ENCODE measurements around the gene NAA35. TPM values are rescaled to one million over a fixed set of nuclear protein-coding genes. Genes with fewer than 3 reads are reported as not detected.

The NAA35 gene
- total and polyA plus RNA-seq, 2 donors (not counting 3 experiments of a cell fraction or from before 2014, with no cell fraction given) = 7.9 to 22.5 TPM

- CTCF ChIA-PET = no interaction called here
- Histone ChIP-seq H3K9me1 (replicated peaks; ENCODE audit: control insufficient read depth, extremely low read depth, insufficient read depth, low read length) (no peaks in the 10 kb centered on the region), H3K4me2 (ENCODE audit: insufficient read depth, low read length) (no peak overlapping the region), H3K79me2 (ENCODE audit: control insufficient read depth, insufficient read depth, low read length) (peaks cover 7% of the 10 kb centered on the region), H3K27ac (ENCODE audit: insufficient read depth, low read depth, low read length) (no peak overlapping the region), H2AFZ (ENCODE audit: low read depth, low read length) (no peak overlapping the region), H3K4me3 (replicated peaks in 1 of 3; ENCODE audit: insufficient read depth in 1 of 3, low read depth in 1 of 3, low read length in 3 of 3) (no peak overlapping the region), H3K9ac (replicated peaks; ENCODE audit: extremely low read depth, insufficient read depth, low read length) (no peak overlapping the region), H3K36me3 (ENCODE audit: control insufficient read depth in 2 of 2, extremely low read depth in 1 of 2, insufficient read depth in 2 of 2, low read length in 2 of 2) (peaks cover 3 to 6% of the 10 kb centered on the region in 2 experiments), H4K20me1 (replicated peaks; ENCODE audit: control insufficient read depth, extremely low read depth, insufficient read depth, low read length) (no peaks in the 10 kb centered on the region), H3K9me3 (replicated peaks; ENCODE audit: control insufficient read depth, insufficient read depth, low read length) (no peaks in the 10 kb centered on the region), H3K27me3 (ENCODE audit: control insufficient read depth in 2 of 2, insufficient read depth in 2 of 2, low read length in 2 of 2) (no peaks in the 10 kb centered on the region), H3K4me1 (ENCODE audit: control insufficient read depth, extremely low read depth, insufficient read depth, low read length) (no peaks in the 10 kb centered on the region)
- intact Hi-C loops (cut with micrococcal nuclease) (no loop called here), dilution Hi-C loops (cut with MboI; ENCODE audit: extremely low pct_ligation_motif_present, low sequenced_read_pairs) (no loop called here)
- no peak for FAIRE-seq
- POLR2A ChIA-PET = no interaction called here
- DNase-seq (ENCODE audit: low read depth, low spot score) = no peak
- no peak for TF ChIP-seq POLR2AphosphoS5 (IDR thresholded peaks at IDR 0.05; ENCODE audit: insufficient read depth, low read depth, low read length)
- no peak for TF ChIP-seq CTCF (IDR thresholded peaks at IDR 0.05; ENCODE audit: extremely low read depth in 1 of 2, insufficient read depth in 1 of 2, low read depth in 1 of 2, low read length in 2 of 2)
- no peak for TF ChIP-seq FOS (IDR thresholded peaks at IDR 0.05; ENCODE audit: borderline replicate concordance, insufficient read depth, low read length)
- TF ChIP-seq JUN (IDR thresholded peaks at IDR 0.05; ENCODE audit: borderline replicate concordance, insufficient read depth, insufficient read length, low read depth) = no peak
- no peak for TF ChIP-seq MAX (IDR thresholded peaks at IDR 0.05; ENCODE audit: insufficient read depth, insufficient read length)
- no peak for TF ChIP-seq GATA2 (IDR thresholded peaks at IDR 0.05; ENCODE audit: insufficient read depth, insufficient read length, low read depth, low read length)
- no peak for TF ChIP-seq EZH2 (IDR thresholded peaks at IDR 0.05; ENCODE audit: borderline replicate concordance, low read depth, low read length, severe bottlenecking)
- no peak for TF ChIP-seq POLR2A (IDR thresholded peaks at IDR 0.05; ENCODE audit: low read depth, low read length)
- no TSS peak for BruUV-seq (replicated peaks)
Measured at GRCh38 chr9:85964949-85965348, 24.0 kb downstream of the NAA35 start.
